Astrocyte (in vitro differentiated cells and primary cell): ENCODE data around the gene NXN. TPM values are rescaled to one million over a fixed set of nuclear protein-coding genes. Genes with fewer than 3 reads are reported as not detected.

ENCODE experiments used
- DNase-seq: peaks from one replicate; pipeline ENCODE4 v3.0.0-alpha.2; 2010; ENCODE audit warnings: low read depth
- FAIRE-seq: peaks from 2 replicates; lab custom pipeline; 2011; peaks lifted over from hg19 to GRCh38; lab: Jason Lieb, UNC
- H2AFZ ChIP-seq: 2 replicates; pipeline ENCODE4 v1.6.0; 2012; ENCODE audit warnings: low read depth, low read length, inconsistent platforms
- H3K27ac ChIP-seq: 2 replicates; pipeline ENCODE4 v1.5.1; 2011; ENCODE audit warnings: low read depth, low read length, inconsistent platforms
- H3K27me3 ChIP-seq: 2 replicates; pipeline ENCODE4 v1.6.0; 2011; ENCODE audit warnings: low read length, inconsistent platforms; ENCODE audit not compliant: insufficient read depth
- H3K36me3 ChIP-seq: 2 replicates; pipeline ENCODE4 v1.5.1; 2011; ENCODE audit warnings: low read length, inconsistent platforms; ENCODE audit not compliant: insufficient read depth
- H3K4me1 ChIP-seq: 2 replicates; pipeline ENCODE4 v1.5.1; 2011; ENCODE audit warnings: low read length, inconsistent platforms; ENCODE audit not compliant: insufficient read depth
- H3K4me2 ChIP-seq: 2 replicates; pipeline ENCODE4 v1.6.0; 2012; ENCODE audit warnings: low read length, inconsistent platforms
- H3K4me3 ChIP-seq: 2 replicates; pipeline ENCODE4 v1.5.1; 2011; ENCODE audit warnings: low read depth, mild to moderate bottlenecking, low read length, inconsistent platforms; ENCODE audit not compliant: insufficient read depth
- H3K79me2 ChIP-seq: 2 replicates; pipeline ENCODE4 v1.6.0; 2012; ENCODE audit warnings: mild to moderate bottlenecking, low read length, inconsistent platforms; ENCODE audit not compliant: insufficient read depth
- H3K9ac ChIP-seq: 2 replicates; pipeline ENCODE4 v1.6.0; 2012; ENCODE audit warnings: mild to moderate bottlenecking, low read length, inconsistent platforms
- H3K9me3 ChIP-seq: 2 replicates; pipeline ENCODE4 v1.5.1; 2012; ENCODE audit warnings: low read depth, mild to moderate bottlenecking, low read length, inconsistent platforms; ENCODE audit not compliant: insufficient read depth
- H4K20me1 ChIP-seq: 2 replicates; pipeline ENCODE4 v1.6.0; 2012; ENCODE audit warnings: low read length, inconsistent platforms; ENCODE audit not compliant: insufficient read depth
- H3K27ac Mint-ChIP-seq: one replicate; pipeline ENCODE4 v1.8.0; 2021; ENCODE audit warnings: mild to moderate bottlenecking, mixed read lengths; ENCODE audit not compliant: unreplicated experiment
- H3K27me3 Mint-ChIP-seq: one replicate; pipeline ENCODE4 v1.8.0; 2021; ENCODE audit warnings: low read depth, mixed read lengths; ENCODE audit not compliant: unreplicated experiment
- H3K36me3 Mint-ChIP-seq: one replicate; pipeline ENCODE4 v1.8.0; 2021; ENCODE audit warnings: low read depth, mixed read lengths; ENCODE audit not compliant: unreplicated experiment
- H3K4me1 Mint-ChIP-seq: one replicate; pipeline ENCODE4 v1.8.0; 2021; ENCODE audit warnings: low read depth, mixed read lengths; ENCODE audit not compliant: unreplicated experiment
- H3K4me3 Mint-ChIP-seq: one replicate; pipeline ENCODE4 v1.8.0; 2021; ENCODE audit warnings: mild to moderate bottlenecking, moderate library complexity, mixed read lengths; ENCODE audit not compliant: unreplicated experiment
- H3K9me3 Mint-ChIP-seq: one replicate; pipeline ENCODE4 v1.8.0; 2021; ENCODE audit warnings: mild to moderate bottlenecking, mixed read lengths; ENCODE audit not compliant: unreplicated experiment
- CTCF ChIP-seq: IDR thresholded peaks from 2 replicates; pipeline ENCODE4 v1.5.1; 2011; ENCODE audit warnings: low read depth, mild to moderate bottlenecking, inconsistent platforms, low read length, moderate library complexity; ENCODE audit not compliant: insufficient read depth
- EZH2 ChIP-seq: IDR thresholded peaks from 2 replicates; pipeline ENCODE4 v1.6.1; 2012; ENCODE audit warnings: mild to moderate bottlenecking, low read length, inconsistent platforms; ENCODE audit not compliant: insufficient read depth
- total RNA-seq: library from RNA; stranded (reverse); gene quantifications from 2 replicates; pipeline ENCODE4 v1.2.1, GENCODE V29; 2021

NXN gene
- total RNA-seq, 1 donor from 2014 or later = 104 TPM

GRCh38 chr17:888998-889441 lies 90.6 kb downstream of the NXN start:
- H3K79me2 ChIP-seq = peaks cover 56% of the 10 kb centered on the region
- H3K27me3 ChIP-seq = no peaks in the 10 kb centered on the region
- no peak overlapping the region for H2AFZ ChIP-seq
- Mint-ChIP-seq H3K36me3 (peaks cover 25% of the 10 kb centered on the region), H3K4me3 (no peak overlapping the region), H3K9me3 (no peaks in the 10 kb centered on the region), H3K27ac (no peak overlapping the region), H3K27me3 (no peaks in the 10 kb centered on the region), H3K4me1 (peaks cover 16% of the 10 kb centered on the region)
- H4K20me1 ChIP-seq = peaks cover 68% of the 10 kb centered on the region
- H3K27ac ChIP-seq = no peak overlapping the region
- no peak overlapping the region for H3K4me3 ChIP-seq
- DNase-seq (no peak), FAIRE-seq (no peak)
- H3K9ac ChIP-seq = no peak overlapping the region
- no peak for TF ChIP-seq EZH2
- TF ChIP-seq CTCF = no peak
- H3K4me2 ChIP-seq = no peak overlapping the region
- no peaks in the 10 kb centered on the region for H3K9me3 ChIP-seq
- peaks cover 2% of the 10 kb centered on the region for H3K36me3 ChIP-seq
- no peaks in the 10 kb centered on the region for H3K4me1 ChIP-seq

GRCh38 chr17:887551-888209 lies 91.9 kb downstream of the NXN start:
- peaks cover 62% of the 10 kb centered on the region for H3K79me2 ChIP-seq
- H3K4me3 ChIP-seq = no peak overlapping the region
- peaks cover 3% of the 10 kb centered on the region for H3K4me1 ChIP-seq
- no peak overlapping the region for H3K27ac ChIP-seq
- FAIRE-seq (no peak), DNase-seq (no peak)
- peaks cover 2% of the 10 kb centered on the region for H3K36me3 ChIP-seq
- H2AFZ ChIP-seq = no peak overlapping the region
- H3K4me2 ChIP-seq = no peak overlapping the region
- peaks cover 61% of the 10 kb centered on the region for H4K20me1 ChIP-seq
- Mint-ChIP-seq H3K36me3 (peaks cover 29% of the 10 kb centered on the region), H3K27me3 (no peaks in the 10 kb centered on the region), H3K4me3 (peak overlapping the region; percentile 29), H3K9me3 (no peaks in the 10 kb centered on the region), H3K27ac (peak overlapping the region; percentile 87), H3K4me1 (peaks cover 28% of the 10 kb centered on the region)
- H3K9ac ChIP-seq = no peak overlapping the region
- TF ChIP-seq CTCF (no peak), EZH2 (no peak)
- H3K9me3 ChIP-seq = no peaks in the 10 kb centered on the region
- H3K27me3 ChIP-seq = no peaks in the 10 kb centered on the region

- H3K27ac Mint-ChIP-seq = no peak overlapping the region
- TF ChIP-seq EZH2 (no peak), CTCF (no peak)
Measured at GRCh38 chr17:885971-886571, 93.5 kb downstream of the NXN start.

More at GRCh38 chr17:885971-886571, 93.5 kb downstream of the NXN start:
- Mint-ChIP-seq H3K9me3 (no peaks in the 10 kb centered on the region), H3K4me3 (no peak overlapping the region), H3K36me3 (peaks cover 25% of the 10 kb centered on the region), H3K4me1 (peaks cover 34% of the 10 kb centered on the region), H3K27me3 (no peaks in the 10 kb centered on the region)
- no peak overlapping the region for H3K4me3 ChIP-seq
- no peak overlapping the region for H2AFZ ChIP-seq
- FAIRE-seq = no peak
- no peak overlapping the region for H3K4me2 ChIP-seq
- DNase-seq = no peak
- H3K79me2 ChIP-seq = peaks cover 67% of the 10 kb centered on the region
- H3K9me3 ChIP-seq = no peaks in the 10 kb centered on the region
- no peaks in the 10 kb centered on the region for H3K27me3 ChIP-seq
- H3K9ac ChIP-seq = no peak overlapping the region
- H3K27ac ChIP-seq = no peak overlapping the region
- peaks cover 51% of the 10 kb centered on the region for H4K20me1 ChIP-seq
- H3K4me1 ChIP-seq = peaks cover 4% of the 10 kb centered on the region
- peaks cover 2% of the 10 kb centered on the region for H3K36me3 ChIP-seq
